Retinal pigment epithelial cell (primary cell): ENCODE data around the gene C1orf210.
A peak's percentile ranks its signal among the peaks of the same experiment; 100 is the strongest.

Experiments
- DNase-seq: peaks from one replicate; pipeline ENCODE4 v3.0.0-alpha.2; 2010; ENCODE audit warnings: low read depth
- H3K4me3 ChIP-seq: 2 replicates; pipeline ENCODE4 v1.5.1; 2011; ENCODE audit warnings: mild to moderate bottlenecking, low read length, control low read depth, moderate library complexity
- CTCF ChIP-seq: conservative IDR thresholded peaks from 2 replicates; pipeline ENCODE4 v1.5.1; 2011; ENCODE audit warnings: low read depth, low read length, control low read depth, inconsistent platforms

The C1orf210 gene

GRCh38 chr1:43293896-43294760, 8.7 kb upstream of the C1orf210 start:
- no peak overlapping the region for H3K4me3 ChIP-seq
- TF ChIP-seq CTCF: no peak
- peak; percentile 55 for DNase-seq

GRCh38 chr1:43293176-43293575, 7.8 kb upstream of the C1orf210 start:
- no peak for TF ChIP-seq CTCF
- no peak overlapping the region for H3K4me3 ChIP-seq
- DNase-seq: no peak

- TF ChIP-seq CTCF: no peak
Observed at GRCh38 chr1:43292679-43293078, 7.3 kb upstream of the C1orf210 start.

GRCh38 chr1:43292216-43292615, 6.8 kb upstream of the C1orf210 start:
- TF ChIP-seq CTCF: no peak
- H3K4me3 ChIP-seq: no peak overlapping the region
- DNase-seq: no peak

More at GRCh38 chr1:43292679-43293078, 7.3 kb upstream of the C1orf210 start:
- no peak overlapping the region for H3K4me3 ChIP-seq
- DNase-seq: no peak

- H3K4me3 ChIP-seq: no peak overlapping the region
- no peak for DNase-seq
- no peak for TF ChIP-seq CTCF
Observed at GRCh38 chr1:43288785-43289706, 3.7 kb upstream of the C1orf210 start.

GRCh38 chr1:43288058-43288784, 2.8 kb upstream of the C1orf210 start:
- no peak for TF ChIP-seq CTCF
- DNase-seq: no peak
- no peak overlapping the region for H3K4me3 ChIP-seq
